COLO668 (cell line): Measurements from ENCODE around the gene EVA1A.

Experiments used
- DNase-seq: peaks from one replicate; lab custom pipeline; 2025; ENCODE audit not compliant: unreplicated experiment; lab: John Stamatoyannopoulos, UW

EVA1A gene, protein sequence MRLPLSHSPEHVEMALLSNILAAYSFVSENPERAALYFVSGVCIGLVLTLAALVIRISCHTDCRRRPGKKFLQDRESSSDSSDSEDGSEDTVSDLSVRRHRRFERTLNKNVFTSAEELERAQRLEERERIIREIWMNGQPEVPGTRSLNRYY

GRCh38 chr2:75560768-75561565 lies at the start of gene EVA1A:
EVA1A (minus strand) TSS chr2:75560939; CDS start chr2:75518140, 42,799 bp downstream.
- DNase-seq: peak; percentile 44

GRCh38 chr2:75609937-75610508 lies 49.3 kb upstream of the EVA1A start:
- DNase-seq: no peak

GRCh38 chr2:75609334-75609689 lies 48.6 kb upstream of the EVA1A start:
- DNase-seq: no peak

- peak; percentile 65 for DNase-seq
Measured at GRCh38 chr2:75608684-75609333, 48.1 kb upstream of the EVA1A start.

- no peak for DNase-seq
Measured at GRCh38 chr2:75607988-75608683, 47.4 kb upstream of the EVA1A start.

GRCh38 chr2:75607400-75607798 lies 46.7 kb upstream of the EVA1A start:
- DNase-seq: no peak

- no peak for DNase-seq
Measured at GRCh38 chr2:75606761-75607399, 46.1 kb upstream of the EVA1A start.

GRCh38 chr2:75605770-75606529 lies 45.2 kb upstream of the EVA1A start:
- DNase-seq: peak; percentile 26

GRCh38 chr2:75604484-75604883 lies 43.7 kb upstream of the EVA1A start:
- no peak for DNase-seq

DNA sequence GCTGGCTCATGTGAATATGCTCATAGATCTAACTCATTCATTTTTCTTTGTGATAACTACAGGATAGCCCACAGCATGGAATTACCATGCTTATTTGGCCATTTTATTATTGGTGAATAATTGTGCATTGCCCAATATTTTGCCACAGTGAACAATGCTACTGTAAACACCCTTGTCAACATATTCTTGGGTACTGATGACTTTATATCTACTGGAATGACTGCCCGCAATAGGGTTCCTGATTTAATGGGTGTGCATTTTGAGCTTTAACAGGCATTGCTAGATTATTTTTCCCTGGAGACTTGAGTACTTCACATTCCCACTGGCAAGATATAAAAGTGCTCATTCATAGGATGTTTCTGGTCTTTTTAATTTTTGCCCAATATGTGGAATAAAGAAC lies 42.7 kb upstream of the EVA1A start:
- DNase-seq: no peak

GRCh38 chr2:75602724-75603342 lies 42.1 kb upstream of the EVA1A start:
- DNase-seq: no peak

DNA sequence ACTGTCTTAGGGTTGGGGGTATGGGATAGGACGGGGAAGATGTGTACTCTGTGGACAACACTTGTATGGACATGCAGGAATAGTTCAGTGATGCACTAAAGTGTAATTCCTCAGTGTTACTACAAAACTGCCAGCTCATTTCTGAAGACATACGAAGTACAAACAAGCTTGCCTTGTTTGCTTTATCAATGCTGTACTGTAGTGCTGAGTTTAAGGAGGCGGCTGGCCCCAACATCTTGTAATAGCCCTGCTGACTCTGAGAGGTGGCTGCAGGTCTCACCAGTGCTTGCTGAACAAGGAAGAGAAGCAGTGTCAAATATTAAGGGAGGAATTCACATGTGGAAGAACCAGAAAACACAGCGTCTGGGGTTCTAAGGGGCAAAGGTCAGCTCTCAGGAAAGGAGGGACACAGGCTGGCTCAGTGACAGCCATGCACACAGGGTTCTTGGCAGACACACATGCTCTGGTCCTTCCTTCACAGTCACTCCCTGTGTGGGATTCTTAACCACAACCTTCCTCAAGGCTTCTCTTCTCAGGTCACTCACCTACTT lies 39.8 kb upstream of the EVA1A start:
- no peak for DNase-seq

DNA sequence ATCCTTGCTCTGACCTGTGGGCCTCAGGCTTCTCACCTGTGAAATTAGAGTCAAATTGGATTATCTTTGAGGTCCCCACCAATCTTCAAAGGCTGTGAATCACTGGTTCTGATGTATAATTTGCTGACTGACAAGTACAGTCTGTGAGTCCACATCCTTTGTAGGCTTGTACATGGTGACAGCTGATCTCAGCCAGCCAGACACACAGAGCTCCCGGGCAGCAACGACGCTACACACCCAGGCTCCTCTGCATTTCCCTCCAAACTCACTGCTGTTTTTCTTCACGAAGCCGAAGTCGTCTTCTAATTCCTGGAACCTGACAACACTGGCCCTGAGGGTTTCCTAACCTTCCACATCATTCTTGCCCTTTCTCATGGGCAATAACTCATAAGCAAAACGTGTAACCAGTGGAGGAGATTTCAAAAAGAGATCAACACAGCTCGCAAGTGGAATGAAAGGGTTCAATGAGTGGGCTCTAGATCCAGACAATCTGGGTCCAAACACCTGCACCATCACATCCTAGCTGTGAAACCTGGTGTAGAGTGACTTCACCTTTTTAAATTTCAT lies 37.9 kb upstream of the EVA1A start:
- no peak for DNase-seq

GRCh38 chr2:75597949-75598348 lies 37.2 kb upstream of the EVA1A start:
- DNase-seq: no peak

- no peak for DNase-seq
Measured at GRCh38 chr2:75596784-75597183, 36.0 kb upstream of the EVA1A start.

- no peak for DNase-seq
Measured at GRCh38 chr2:75595541-75596395, 35.0 kb upstream of the EVA1A start.

- no peak for DNase-seq
Measured at GRCh38 chr2:75594596-75594995, 33.9 kb upstream of the EVA1A start.

DNA sequence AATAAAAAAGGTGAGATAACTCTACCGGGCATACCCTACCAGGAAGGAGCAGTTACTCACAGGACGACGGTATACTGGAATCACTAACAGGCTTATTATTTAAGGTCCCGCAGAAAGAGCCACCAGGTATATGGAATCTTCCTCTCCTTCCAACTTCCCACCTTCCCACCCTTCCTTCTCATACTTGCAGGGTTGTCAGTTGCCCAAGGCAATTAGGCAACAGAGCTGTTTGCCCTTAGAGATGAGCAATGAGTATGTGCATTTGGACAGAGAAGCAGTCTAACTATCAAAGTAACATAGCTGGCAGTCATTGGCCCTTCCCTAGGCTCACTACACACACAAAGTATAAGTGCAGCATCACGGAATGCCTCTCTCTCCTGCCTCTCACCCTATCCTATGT lies 32.1 kb upstream of the EVA1A start:
- DNase-seq: no peak
